Naive thymus-derived CD8-positive, alpha-beta T cell (primary cell): ENCODE data around the gene LHX2. TPM values are rescaled to one million over a fixed set of nuclear protein-coding genes. Genes with fewer than 3 reads are reported as not detected.

Experiments
- ATAC-seq, 2 donors: fragments of 150-1000 bp; cut with Tn5 transposase in 1 of 2; sonication (Bioruptor Pico), chemical (Tn5 transposase) in 1 of 2; 1 replicate in 1 of 2; 2 replicates in 1 of 2; pipeline ENCODE4 v1.10.0; 2021; ENCODE audit warnings: mild to moderate bottlenecking in 2 of 2, moderate library complexity in 2 of 2
- POLR2A ChIA-PET: fragments of 350-600 bp; sonication (Branson Sonifier 250); formaldehyde crosslinking; loops from one replicate; lab custom pipeline; 2021; ENCODE audit warnings: antibody characterized with exemption; lab: Charles Lee
- DNase-seq, 10 donors: peaks; one replicate each; pipeline versions ENCODE4 v3.0.0 to v3.0.0-alpha.2; 2020 to 2022
- H3K27ac Mint-ChIP-seq, 10 donors: one replicate each; pipeline ENCODE4 v1.8.0; 2020 to 2022; ENCODE audit warnings: mild to moderate bottlenecking in 10 of 10, mixed read lengths in 10 of 10, moderate library complexity in 4 of 10, inconsistent platforms in 1 of 10
- H3K27me3 Mint-ChIP-seq, 5 donors: one replicate each; pipeline ENCODE4 v1.8.0; 2021 to 2022; ENCODE audit warnings: mixed read lengths in 5 of 5
- H3K36me3 Mint-ChIP-seq, 3 donors: one replicate each; pipeline ENCODE4 v1.8.0; 2020 to 2022; ENCODE audit warnings: mixed read lengths in 3 of 3, mild to moderate bottlenecking in 2 of 3, inconsistent platforms in 1 of 3
- H3K4me1 Mint-ChIP-seq, 4 donors: one replicate each; pipeline ENCODE4 v1.8.0; 2021 to 2022; ENCODE audit warnings: mixed read lengths in 4 of 4
- H3K4me3 Mint-ChIP-seq, 10 donors: one replicate each; pipeline ENCODE4 v1.8.0; 2020 to 2022; ENCODE audit warnings: mild to moderate bottlenecking in 10 of 10, mixed read lengths in 10 of 10, moderate library complexity in 6 of 10, inconsistent platforms in 1 of 10
- H3K9me3 Mint-ChIP-seq, 9 donors: one replicate each; pipeline ENCODE4 v1.8.0; 2020 to 2022; ENCODE audit warnings: mixed read lengths in 9 of 9, mild to moderate bottlenecking in 3 of 9, inconsistent platforms in 1 of 9, moderate library complexity in 1 of 9
- polyA plus RNA-seq, 3 donors: library from polyadenylated mRNA; unstranded; fragments of 300-500 nt; fragmentation: Illumina TruSeq; gene quantifications; one replicate each; pipeline ENCODE4 v1.2.3, GENCODE V29; 2021
- total RNA-seq, 8 experiments: library from RNA in 2 of 8; stranded (reverse) in 2 of 8; gene quantifications; one replicate each; pipeline ENCODE4 v1.2.3 and lab custom pipeline; 2021 to 2026

LHX2 gene
- total and polyA plus RNA-seq, 5 experiments from 2014 or later: not detected

DNA sequence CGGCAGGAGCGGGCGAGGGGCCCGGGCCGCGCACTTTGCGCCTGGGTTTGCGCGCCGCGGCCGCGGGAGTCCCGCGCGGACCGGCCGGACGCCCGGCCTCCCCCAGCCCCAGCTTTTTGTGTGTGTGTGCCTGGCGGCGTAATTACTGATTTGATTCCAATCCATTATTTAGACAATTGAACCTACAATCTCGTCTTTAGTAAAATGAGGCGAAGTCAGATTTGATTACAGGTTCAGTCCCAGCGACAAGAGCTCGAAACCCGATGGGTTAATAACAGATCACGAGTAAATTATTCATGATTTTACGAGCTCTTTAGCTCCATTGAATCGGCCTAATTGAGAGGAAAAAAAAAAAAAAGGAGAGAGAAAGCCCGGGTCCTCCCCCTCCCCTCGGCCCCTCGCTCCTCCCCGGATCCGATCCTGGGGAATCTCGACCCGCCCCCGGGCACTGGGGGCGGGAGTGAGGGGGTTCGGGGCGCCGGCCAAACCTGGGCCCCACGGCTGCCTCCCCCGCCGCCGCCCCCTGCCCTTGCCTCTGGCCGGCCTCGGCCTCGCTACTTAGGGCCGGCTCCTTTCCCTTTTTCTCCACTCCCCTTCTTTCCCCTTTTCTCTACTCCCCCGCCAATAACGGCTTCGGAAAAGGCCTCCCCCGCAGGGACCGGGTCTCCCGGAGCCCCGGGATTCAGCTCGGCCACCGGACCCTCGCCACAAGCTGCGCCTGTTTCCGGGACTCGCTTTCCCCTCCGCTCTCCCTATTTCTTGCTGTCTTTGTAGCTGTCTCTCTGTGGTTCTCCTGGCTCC is 6.6 kb downstream of the LHX2 start:
- Mint-ChIP-seq H3K4me1 (peaks cover 26 to 68% (median 49%) of the 10 kb centered on the region in 4 donors), H3K4me3 (peak overlapping the region; percentile 53 to 91 (median 70)), H3K27ac (peak overlapping the region in 1 of 10 donors; percentile 81), H3K9me3 (peaks cover 0 to 6% (median 0%) of the 10 kb centered on the region in 9 donors), H3K36me3 (peaks cover 0 to 13% (median 5%) of the 10 kb centered on the region in 3 donors), H3K27me3 (peaks cover 44 to 94% (median 70%) of the 10 kb centered on the region in 5 donors)
- DNase-seq: no peak
- no peak for ATAC-seq
- POLR2A ChIA-PET: interaction anchor here (0.6 to 1.2 kb wide), 2 partner anchors 11 to 388 kb away, joined by 3 read pairs; no protein-coding TSS in a partner anchor

DNA sequence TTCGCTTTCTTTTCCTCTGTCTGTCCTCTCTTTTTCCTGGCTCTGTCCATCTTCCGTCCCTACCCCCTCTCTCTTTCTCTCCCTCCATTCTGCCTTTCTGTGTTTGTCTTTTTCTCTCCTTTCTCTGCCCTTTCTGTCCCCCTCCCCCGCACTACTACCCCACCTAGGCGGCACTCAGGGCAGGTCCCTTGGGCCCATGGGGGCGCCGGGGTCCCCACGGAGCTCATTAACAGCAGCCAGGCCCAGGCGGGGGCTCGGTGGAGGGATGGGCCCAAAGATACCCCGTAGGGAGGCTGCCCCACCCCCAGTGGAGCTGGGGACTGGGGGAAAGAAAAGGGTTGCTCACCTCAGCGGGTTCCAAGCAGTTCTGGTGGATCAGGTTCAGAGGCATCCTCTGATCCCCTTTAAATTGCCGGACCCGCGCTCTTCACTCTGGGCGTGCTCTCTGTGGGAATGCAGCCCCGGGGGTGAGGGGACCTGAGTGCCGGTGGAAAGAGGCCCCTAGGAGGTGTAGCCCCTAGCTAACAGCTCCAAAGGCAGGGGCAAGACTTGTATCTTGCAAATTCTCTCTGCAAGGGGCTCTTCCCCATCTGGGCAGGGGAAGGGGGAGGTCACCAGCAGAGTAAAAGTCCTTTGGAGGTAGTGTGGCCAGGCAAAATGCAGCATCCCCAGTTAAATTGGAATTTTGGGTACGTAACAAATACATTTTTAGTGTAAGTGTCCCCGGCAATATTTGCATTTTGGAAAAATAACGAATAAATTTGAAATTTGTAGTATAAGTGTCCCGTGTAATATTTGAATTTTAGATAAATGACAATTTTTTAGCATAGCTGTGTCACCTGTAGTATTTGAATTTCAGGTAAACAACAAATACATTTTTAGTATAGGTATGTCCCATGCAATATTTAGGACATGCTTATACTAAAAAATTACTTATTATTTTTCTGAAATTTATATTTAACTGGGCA is 7.4 kb downstream of the LHX2 start:
- peaks cover 43 to 94% (median 72%) of the 10 kb centered on the region in 5 donors for H3K27me3 Mint-ChIP-seq
- peak overlapping the region in 1 of 10 donors; percentile 81 for H3K27ac Mint-ChIP-seq
- ATAC-seq: no peak
- H3K4me1 Mint-ChIP-seq: peaks cover 24 to 59% (median 44%) of the 10 kb centered on the region in 4 donors
- H3K4me3 Mint-ChIP-seq: peak overlapping the region; percentile 53 to 91 (median 70)
- DNase-seq: no peak
- POLR2A ChIA-PET: no interaction called here
- H3K36me3 Mint-ChIP-seq: peaks cover 0 to 13% (median 5%) of the 10 kb centered on the region in 3 donors
- peaks cover 0 to 4% (median 0%) of the 10 kb centered on the region in 9 donors for H3K9me3 Mint-ChIP-seq

DNA sequence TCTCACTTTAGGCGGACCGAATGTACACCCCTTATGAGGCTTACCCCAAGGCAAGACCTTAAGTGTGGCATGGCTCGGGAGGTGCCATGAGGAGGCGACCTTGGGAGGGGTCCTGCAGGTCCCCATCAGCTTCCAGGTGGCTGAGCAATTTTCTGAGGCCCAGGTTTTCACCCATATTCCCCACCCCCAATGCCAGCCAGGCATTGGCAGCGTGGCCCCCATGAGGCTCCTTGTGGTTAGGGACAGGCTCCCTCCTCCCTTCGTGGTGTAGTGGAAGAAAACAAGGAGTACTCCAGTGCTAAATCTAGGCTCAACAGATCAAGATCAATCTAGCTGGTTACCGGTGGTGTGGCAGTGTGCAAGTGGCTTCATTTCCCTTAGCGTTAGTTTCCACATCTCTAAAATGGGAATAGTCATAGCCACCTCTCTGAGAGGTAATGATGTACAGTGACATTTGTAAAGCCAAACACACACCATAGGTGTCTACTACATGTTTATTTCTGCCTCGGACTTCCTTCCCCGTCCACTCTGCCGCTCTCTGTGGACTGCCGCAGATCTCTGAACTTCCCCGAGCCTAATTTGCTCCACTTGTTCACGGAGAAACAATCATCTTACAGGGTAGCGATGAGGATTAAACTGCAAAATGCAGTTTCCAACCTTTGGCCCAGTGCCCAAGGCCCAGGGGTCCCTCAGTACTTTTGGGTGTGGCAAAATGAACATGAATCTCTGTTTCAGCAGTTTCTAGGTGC is 8.4 kb downstream of the LHX2 start:
- no peak overlapping the region for H3K4me3 Mint-ChIP-seq
- POLR2A ChIA-PET: no interaction called here
- H3K9me3 Mint-ChIP-seq: peaks cover 0 to 4% (median 0%) of the 10 kb centered on the region in 9 donors
- no peak overlapping the region for H3K27ac Mint-ChIP-seq
- H3K36me3 Mint-ChIP-seq: peaks cover 0 to 13% (median 5%) of the 10 kb centered on the region in 3 donors
- H3K4me1 Mint-ChIP-seq: peaks cover 24 to 58% (median 40%) of the 10 kb centered on the region in 4 donors
- DNase-seq: no peak
- peaks cover 48 to 94% (median 74%) of the 10 kb centered on the region in 5 donors for H3K27me3 Mint-ChIP-seq
- no peak for ATAC-seq

DNA sequence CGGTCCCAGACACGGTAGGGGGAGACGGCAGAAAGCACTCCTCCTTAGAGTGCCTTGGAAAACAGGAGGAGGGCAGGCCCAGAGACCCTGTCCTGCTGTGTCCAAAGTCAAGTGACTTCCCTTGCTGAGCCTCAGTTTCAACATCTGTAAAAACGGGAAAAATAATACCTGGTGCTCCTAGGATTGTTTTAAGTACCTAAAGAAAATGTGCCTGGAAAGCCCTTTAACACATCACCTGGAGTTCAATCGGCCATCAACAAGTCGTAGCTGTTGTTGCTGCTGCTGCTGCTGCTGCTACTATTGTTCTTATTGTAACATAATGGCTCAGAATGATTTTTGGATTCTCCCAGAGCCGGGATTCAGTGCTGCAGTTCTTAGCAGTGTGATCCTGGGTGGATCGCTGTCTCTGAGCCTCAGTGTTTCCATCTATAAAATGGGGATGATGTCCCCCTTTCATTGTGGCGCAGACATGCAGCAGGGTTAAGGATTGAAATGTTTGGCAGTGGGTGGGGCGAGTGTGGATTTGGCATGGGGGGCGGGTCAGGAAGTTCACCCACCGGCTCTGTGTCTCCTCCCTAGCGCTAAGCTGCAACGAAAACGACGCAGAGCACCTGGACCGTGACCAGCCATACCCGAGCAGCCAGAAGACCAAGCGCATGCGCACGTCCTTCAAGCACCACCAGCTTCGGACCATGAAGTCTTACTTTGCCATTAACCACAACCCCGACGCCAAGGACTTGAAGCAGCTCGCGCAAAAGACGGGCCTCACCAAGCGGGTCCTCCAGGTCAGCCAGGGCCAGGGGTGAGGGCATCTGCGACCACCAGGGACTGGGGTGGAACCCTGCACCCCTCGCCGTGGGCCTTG is 9.2 kb downstream of the LHX2 start:
- no peak for ATAC-seq
- no peak for DNase-seq
- peaks cover 0 to 4% (median 0%) of the 10 kb centered on the region in 9 donors for H3K9me3 Mint-ChIP-seq
- peak overlapping the region in 1 of 10 donors; percentile 4 for H3K4me3 Mint-ChIP-seq
- H3K36me3 Mint-ChIP-seq: peaks cover 0 to 10% (median 5%) of the 10 kb centered on the region in 3 donors
- H3K4me1 Mint-ChIP-seq: peaks cover 22 to 53% (median 36%) of the 10 kb centered on the region in 4 donors
- peaks cover 45 to 89% (median 72%) of the 10 kb centered on the region in 5 donors for H3K27me3 Mint-ChIP-seq
- H3K27ac Mint-ChIP-seq: no peak overlapping the region
- POLR2A ChIA-PET: no interaction called here

DNA sequence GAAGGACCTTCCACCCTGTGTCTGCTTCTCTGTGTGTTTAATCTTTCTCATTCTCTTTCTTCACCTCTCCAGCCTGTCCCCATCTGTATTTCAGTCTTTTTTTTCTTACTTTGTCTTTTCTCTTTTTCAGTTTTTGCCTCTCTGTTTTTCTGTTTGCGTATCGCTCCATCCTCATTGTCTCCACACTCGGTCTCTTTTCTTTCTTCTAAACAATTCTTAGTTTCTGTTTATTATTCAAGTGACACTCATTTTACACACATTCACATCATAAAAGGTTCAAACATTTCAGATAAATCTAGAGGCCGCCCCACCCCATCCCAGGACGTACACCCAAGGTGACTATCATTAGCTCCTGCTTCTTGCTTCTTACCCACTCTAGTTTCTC is 9.8 kb downstream of the LHX2 start:
- Mint-ChIP-seq H3K27me3 (peaks cover 46 to 86% (median 73%) of the 10 kb centered on the region in 5 donors), H3K9me3 (peaks cover 0 to 4% (median 0%) of the 10 kb centered on the region in 9 donors), H3K4me1 (peaks cover 21 to 50% (median 33%) of the 10 kb centered on the region in 4 donors), H3K27ac (no peak overlapping the region), H3K36me3 (peaks cover 0 to 8% (median 4%) of the 10 kb centered on the region in 3 donors), H3K4me3 (peak overlapping the region in 3 of 10 donors; percentile 1 to 10 (median 4))
- no peak for DNase-seq
- ATAC-seq: no peak
- POLR2A ChIA-PET: no interaction called here

DNA sequence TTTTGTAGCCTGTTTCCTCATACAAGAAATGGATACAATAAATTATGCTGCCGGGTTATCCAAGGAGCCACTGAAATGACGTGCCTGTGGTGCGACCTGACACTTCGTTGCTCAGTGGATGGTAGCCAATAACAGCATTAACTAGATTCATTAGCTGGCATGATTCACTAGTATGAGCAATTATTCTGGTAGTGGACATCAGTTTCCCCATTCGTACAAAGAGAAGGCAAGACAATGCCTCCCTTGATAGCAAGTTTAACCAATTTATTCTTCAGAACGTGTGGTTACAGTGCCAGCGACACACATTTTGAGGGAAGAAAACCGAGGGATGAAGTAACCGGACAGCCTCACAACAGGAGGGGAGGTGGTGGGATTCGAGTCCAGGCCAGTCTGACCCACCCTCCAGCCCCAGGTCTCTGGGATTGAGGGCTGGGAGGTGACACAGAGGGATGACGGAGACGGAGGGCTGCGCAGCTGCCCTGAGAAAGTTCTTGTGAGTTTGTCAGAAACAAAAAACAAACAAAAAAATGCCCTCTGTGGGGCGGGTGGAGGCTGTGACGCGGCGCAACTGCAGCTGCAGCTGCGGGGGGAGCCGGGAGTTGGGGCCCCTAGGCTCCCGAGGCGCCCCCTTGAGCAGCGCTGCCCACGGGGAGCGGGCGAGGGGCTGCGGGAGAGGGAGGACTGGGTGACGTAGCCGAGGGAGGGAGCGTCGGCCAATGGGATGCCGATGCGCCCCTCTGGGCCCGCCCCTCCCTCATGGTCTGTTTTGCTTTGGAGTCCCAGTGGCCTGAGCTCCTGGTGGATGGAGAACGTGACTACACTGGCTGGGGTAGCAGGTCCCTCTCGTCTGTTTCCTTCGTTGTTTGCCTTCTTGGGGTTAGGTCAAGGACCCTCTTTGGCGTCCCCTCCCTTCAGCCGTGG is 10.9 kb downstream of the LHX2 start:
- H3K36me3 Mint-ChIP-seq: peaks cover 0 to 2% (median 2%) of the 10 kb centered on the region in 3 donors
- peak overlapping the region in 3 of 10 donors; percentile 5 to 35 (median 11) for H3K4me3 Mint-ChIP-seq
- H3K4me1 Mint-ChIP-seq: peaks cover 14 to 39% (median 23%) of the 10 kb centered on the region in 4 donors
- POLR2A ChIA-PET: no interaction called here
- DNase-seq (no peak), ATAC-seq (no peak)
- peaks cover 0 to 2% (median 0%) of the 10 kb centered on the region in 9 donors for H3K9me3 Mint-ChIP-seq
- H3K27ac Mint-ChIP-seq: no peak overlapping the region
- H3K27me3 Mint-ChIP-seq: peaks cover 42 to 75% (median 71%) of the 10 kb centered on the region in 5 donors

DNA sequence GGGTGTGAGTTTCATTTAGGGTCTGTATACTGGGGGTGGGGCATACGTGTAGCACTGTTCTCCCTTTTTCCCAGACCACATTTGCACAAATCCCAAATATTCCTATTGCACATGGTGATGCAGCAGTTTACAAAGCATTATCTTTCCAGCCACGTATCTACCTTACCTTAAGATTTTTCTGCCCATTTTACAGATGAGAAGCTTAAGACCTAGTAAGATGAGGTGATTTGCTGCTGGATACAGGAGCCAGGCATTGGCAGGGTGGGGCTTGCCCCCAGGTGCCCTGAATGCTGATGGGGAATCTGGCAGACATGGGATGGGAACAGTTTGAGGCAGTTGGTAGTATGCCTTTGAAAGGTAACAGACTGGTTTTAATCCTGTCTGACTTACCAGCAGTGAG is 12.5 kb downstream of the LHX2 start:
- Mint-ChIP-seq H3K9me3 (peaks cover 0 to 2% (median 0%) of the 10 kb centered on the region in 9 donors), H3K4me3 (no peak overlapping the region), H3K4me1 (peaks cover 10 to 28% (median 17%) of the 10 kb centered on the region in 4 donors), H3K36me3 (peaks cover 0 to 2% (median 2%) of the 10 kb centered on the region in 3 donors), H3K27me3 (peaks cover 47 to 75% (median 66%) of the 10 kb centered on the region in 5 donors), H3K27ac (no peak overlapping the region)
- no peak for DNase-seq
- POLR2A ChIA-PET: no interaction called here
- no peak for ATAC-seq

DNA sequence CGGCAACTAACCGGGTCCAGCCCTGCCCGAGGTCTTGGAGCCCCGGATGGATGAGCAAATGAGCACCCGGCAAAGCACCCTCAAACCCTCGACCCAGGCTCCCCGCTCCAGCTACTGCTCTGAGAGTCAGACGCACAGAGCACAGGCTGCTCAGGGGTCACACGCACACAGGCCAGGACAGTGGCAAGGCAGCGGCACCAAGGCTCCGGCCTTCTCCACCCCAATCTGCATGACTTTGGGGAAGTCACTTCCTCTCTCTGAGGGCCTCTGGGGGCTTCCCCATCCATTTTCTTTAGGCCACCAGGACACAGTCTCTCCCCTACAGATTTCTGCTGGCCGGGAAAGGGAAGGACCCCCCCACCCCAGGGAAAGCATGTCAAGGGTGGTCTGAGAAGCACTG is 18.0 kb downstream of the LHX2 start:
- H3K27ac Mint-ChIP-seq: no peak overlapping the region
- no peak for ATAC-seq
- peaks cover 0 to 4% (median 2%) of the 10 kb centered on the region in 4 donors for H3K4me1 Mint-ChIP-seq
- H3K4me3 Mint-ChIP-seq: no peak overlapping the region
- no peak for DNase-seq
- no peaks in the 10 kb centered on the region for H3K9me3 Mint-ChIP-seq
- POLR2A ChIA-PET: no interaction called here
- H3K36me3 Mint-ChIP-seq: no peaks in the 10 kb centered on the region
- H3K27me3 Mint-ChIP-seq: peaks cover 37 to 68% (median 48%) of the 10 kb centered on the region in 5 donors

DNA sequence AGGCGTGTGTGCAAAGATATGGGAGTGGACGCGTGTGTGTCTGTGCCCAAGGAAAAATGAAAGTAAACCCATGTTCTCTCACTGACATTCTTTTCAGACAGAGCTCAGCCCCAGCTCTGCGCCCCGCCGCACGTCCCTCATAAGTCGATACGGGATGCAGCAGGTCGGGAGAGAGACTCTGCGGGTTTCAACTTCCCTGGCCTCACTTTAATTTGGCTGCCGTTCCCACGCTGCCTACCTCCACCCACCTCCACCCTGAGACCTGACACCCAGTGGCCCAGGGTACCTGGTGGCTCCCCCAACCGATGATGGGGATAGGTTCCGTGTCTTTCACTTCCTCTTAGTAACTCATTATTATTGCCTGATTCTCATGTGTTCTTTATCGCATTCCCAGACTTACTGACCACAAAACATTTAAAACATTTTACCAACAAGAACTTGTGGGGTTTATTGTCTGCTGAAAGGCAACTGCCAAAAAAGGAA is 19.4 kb downstream of the LHX2 start:
- no peak overlapping the region for H3K4me3 Mint-ChIP-seq
- no peak overlapping the region for H3K27ac Mint-ChIP-seq
- DNase-seq (no peak), ATAC-seq (no peak)
- H3K27me3 Mint-ChIP-seq: peaks cover 40 to 76% (median 50%) of the 10 kb centered on the region in 5 donors
- peaks cover 0 to 4% (median 2%) of the 10 kb centered on the region in 4 donors for H3K4me1 Mint-ChIP-seq
- POLR2A ChIA-PET: no interaction called here
- no peaks in the 10 kb centered on the region for H3K36me3 Mint-ChIP-seq
- H3K9me3 Mint-ChIP-seq: no peaks in the 10 kb centered on the region

DNA sequence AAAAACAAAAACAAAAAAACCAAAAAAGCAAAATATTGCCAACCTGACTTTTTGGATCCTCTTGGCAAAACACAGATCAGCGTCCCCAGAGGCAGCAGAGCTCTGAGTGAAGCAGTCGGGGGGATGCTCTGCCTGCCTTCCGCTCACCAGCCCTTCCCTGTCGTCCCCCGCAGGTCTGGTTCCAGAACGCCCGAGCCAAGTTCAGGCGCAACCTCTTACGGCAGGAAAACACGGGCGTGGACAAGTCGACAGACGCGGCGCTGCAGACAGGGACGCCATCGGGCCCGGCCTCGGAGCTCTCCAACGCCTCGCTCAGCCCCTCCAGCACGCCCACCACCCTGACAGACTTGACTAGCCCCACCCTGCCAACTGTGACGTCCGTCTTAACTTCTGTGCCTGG is 20.7 kb downstream of the LHX2 start:
- Mint-ChIP-seq H3K4me1 (peaks cover 0 to 4% (median 2%) of the 10 kb centered on the region in 4 donors), H3K9me3 (no peaks in the 10 kb centered on the region), H3K27me3 (peaks cover 40 to 88% (median 56%) of the 10 kb centered on the region in 5 donors), H3K27ac (no peak overlapping the region), H3K36me3 (no peaks in the 10 kb centered on the region), H3K4me3 (no peak overlapping the region)
- ATAC-seq (no peak), DNase-seq (no peak)
- POLR2A ChIA-PET: no interaction called here
